Panc1 (cell line): Measurements from ENCODE around the gene SNUPN.

Experiments used
- CTCF ChIP-seq: fragments of 450-650 bp; IDR thresholded peaks from 2 replicates; pipeline ENCODE4 v1.5.1; 2017; ENCODE audit warnings: mild to moderate bottlenecking
- POLR2AphosphoS5 ChIP-seq: IDR thresholded peaks from 2 replicates; pipeline ENCODE4 v1.6.1; 2012; ENCODE audit warnings: mild to moderate bottlenecking, low read depth, low read length, moderate library complexity
- SIN3A ChIP-seq: IDR thresholded peaks from 2 replicates; pipeline ENCODE4 v1.6.1; 2012; ENCODE audit warnings: low read depth, mild to moderate bottlenecking, low read length, moderate library complexity, borderline replicate concordance; ENCODE audit not compliant: insufficient read depth

- TF ChIP-seq POLR2AphosphoS5 (no peak), CTCF (no peak), SIN3A (no peak)
Observed at GRCh38 chr15:75646944-75647364, 21.4 kb upstream of the SNUPN start.
